Mucosa of descending colon (tissue), 3 donors: ENCODE results near the gene MAGIX. TPM values are rescaled to one million over a fixed set of nuclear protein-coding genes. Genes with fewer than 3 reads are reported as not detected.
"Not testable (repeated sequence)": the region's sequence is repeated elsewhere in the genome, so short reads cannot be mapped to it uniquely, and the experiment has no call there.

Experiments used
- ATAC-seq: fragments of 200-7000 bp; cut with Tn5 transposase; one replicate; pipeline ENCODE4 v1.9.1; 2020; ENCODE audit warnings: mild to moderate bottlenecking, moderate library complexity
- DNase-seq, 3 donors: peaks; one replicate each; pipeline ENCODE4 v3.0.0-alpha.2; 2020
- H3K36me3 ChIP-seq: fragments of 200-600 bp; one replicate; pipeline ENCODE4 v1.8.0; 2021; ENCODE audit warnings: low read depth, mild to moderate bottlenecking
- H3K4me1 ChIP-seq: fragments of 200-600 bp; one replicate; pipeline ENCODE4 v1.8.0; 2021; ENCODE audit warnings: low read depth, mild to moderate bottlenecking
- H3K4me3 ChIP-seq: fragments of 200-600 bp; one replicate; pipeline ENCODE4 v1.8.0; 2021; ENCODE audit warnings: mild to moderate bottlenecking
- H3K9me3 ChIP-seq: fragments of 200-600 bp; one replicate; pipeline ENCODE4 v1.8.0; 2021; ENCODE audit warnings: mild to moderate bottlenecking
- intact Hi-C, 2 donors: fragments of 100-400 bp; cut with DNase I in 1 of 2; cut with micrococcal nuclease in 1 of 2; formaldehyde crosslinking; loops; one replicate each; pipeline versions ENCODE4 v1.11.0 to v1.11.1; 2022; cut with DNase I, micrococcal nuclease
- total RNA-seq, 3 donors: library from RNA; stranded (reverse); fragmentation: NEBNext Ultra II Directional in 2 of 3; extraction: Animal tissue kit (Norgen Biotek cat#: 25700) in 2 of 3; gene quantifications; one replicate each; pipeline versions ENCODE4 v1.2.1 to v1.2.4, GENCODE V29; 2021 to 2023
- TF ChIP-seq, protein P1 (sequence below): fragments of 200-600 bp; IDR thresholded peaks from one replicate; pipeline ENCODE4 v1.8.0; 2022; ENCODE audit warnings: antibody characterized with exemption, mild to moderate bottlenecking
- donor health status: DM: no; HTN: no; CAD: no; lungs with moderate emphysema.
- donor health status: DM: no; HTN: no; CAD: no.
- donor health status: DM: no; HTN: yes; CAD: no.

MAGIX gene
- total RNA-seq, 3 donors from 2014 or later, result 9.5 to 16.8 (median 15.6) TPM

DNA sequence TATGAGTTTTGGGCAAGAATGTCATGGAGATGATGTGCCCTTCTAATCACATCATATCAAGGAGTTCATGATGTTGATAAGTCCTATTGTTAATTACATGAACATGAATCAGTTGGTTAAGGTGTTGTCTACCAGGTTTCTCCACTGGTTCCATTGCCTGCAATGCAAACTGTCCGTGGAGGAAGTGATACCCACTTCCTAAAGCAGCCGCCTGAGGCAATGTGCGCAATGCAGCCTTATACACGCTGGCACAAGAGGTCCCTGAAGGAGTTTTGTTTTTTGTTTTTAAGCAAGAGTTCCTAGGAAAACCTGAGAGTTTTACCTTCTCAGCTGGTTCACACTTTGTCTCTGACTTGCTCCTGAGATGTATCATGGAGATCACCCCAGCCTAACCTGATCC, 33.1 kb upstream of the MAGIX start:
- TF ChIP-seq, protein P1, sequence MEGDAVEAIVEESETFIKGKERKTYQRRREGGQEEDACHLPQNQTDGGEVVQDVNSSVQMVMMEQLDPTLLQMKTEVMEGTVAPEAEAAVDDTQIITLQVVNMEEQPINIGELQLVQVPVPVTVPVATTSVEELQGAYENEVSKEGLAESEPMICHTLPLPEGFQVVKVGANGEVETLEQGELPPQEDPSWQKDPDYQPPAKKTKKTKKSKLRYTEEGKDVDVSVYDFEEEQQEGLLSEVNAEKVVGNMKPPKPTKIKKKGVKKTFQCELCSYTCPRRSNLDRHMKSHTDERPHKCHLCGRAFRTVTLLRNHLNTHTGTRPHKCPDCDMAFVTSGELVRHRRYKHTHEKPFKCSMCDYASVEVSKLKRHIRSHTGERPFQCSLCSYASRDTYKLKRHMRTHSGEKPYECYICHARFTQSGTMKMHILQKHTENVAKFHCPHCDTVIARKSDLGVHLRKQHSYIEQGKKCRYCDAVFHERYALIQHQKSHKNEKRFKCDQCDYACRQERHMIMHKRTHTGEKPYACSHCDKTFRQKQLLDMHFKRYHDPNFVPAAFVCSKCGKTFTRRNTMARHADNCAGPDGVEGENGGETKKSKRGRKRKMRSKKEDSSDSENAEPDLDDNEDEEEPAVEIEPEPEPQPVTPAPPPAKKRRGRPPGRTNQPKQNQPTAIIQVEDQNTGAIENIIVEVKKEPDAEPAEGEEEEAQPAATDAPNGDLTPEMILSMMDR, result no peak
- intact Hi-C loops, result no loop called here
- no peaks in the 10 kb centered on the region for H3K36me3 ChIP-seq
- no peaks in the 10 kb centered on the region for H3K4me1 ChIP-seq
- DNase-seq, result no peak
- H3K4me3 ChIP-seq, result no peak overlapping the region
- H3K9me3 ChIP-seq, result no peaks in the 10 kb centered on the region
- ATAC-seq, result no peak

DNA sequence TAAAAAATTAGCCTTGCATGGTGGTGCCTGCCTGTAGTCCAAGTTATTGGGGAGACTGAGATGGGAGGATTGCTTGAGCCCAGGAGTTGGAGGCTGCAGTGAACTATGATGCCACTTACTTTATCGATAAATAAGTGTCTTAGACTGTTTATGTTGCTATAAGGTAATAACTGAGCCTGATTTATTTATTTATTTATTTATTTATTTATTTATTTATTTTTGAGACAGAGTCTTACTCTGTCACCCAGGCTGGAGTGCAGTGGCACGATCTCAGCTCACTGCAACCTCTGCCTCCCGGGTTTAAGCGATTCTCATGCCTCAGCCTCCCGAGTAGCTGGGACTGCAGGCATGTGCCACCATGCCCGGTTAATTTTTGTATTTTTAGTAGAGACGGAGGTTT, 30.3 kb upstream of the MAGIX start:
- intact Hi-C loops, ATAC-seq: not testable (repeated sequence)

DNA sequence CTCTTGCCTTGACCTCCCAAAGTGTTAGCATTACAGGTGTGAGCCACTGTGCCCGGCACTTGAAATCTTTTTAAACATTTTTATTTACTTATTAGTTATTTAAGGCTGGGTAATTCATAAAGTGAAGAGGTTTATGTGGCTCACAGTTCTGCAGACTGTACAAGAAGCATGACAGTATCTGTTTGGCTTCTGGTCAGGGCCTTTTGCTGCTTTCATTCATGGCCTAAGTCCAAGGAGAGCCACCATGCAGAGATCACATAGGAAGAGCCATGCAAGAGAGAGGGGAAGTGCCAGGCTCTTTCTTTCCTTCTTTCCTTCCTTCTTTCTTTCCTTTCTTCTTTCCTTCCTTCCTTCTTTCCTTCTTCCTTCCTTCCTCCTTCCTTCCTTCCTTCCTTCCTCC, 28.8 kb upstream of the MAGIX start:
- ATAC-seq, result no peak
- no peaks in the 10 kb centered on the region for H3K4me1 ChIP-seq
- H3K9me3 ChIP-seq, result no peaks in the 10 kb centered on the region
- no peak for DNase-seq
- H3K36me3 ChIP-seq, result no peaks in the 10 kb centered on the region
- intact Hi-C loops, result no loop called here
- H3K4me3 ChIP-seq, result no peak overlapping the region
- TF ChIP-seq, protein P1, result no peak

More for the DNA sequence above, 30.3 kb upstream of the MAGIX start:
- DNase-seq, H3K9me3 ChIP-seq, H3K36me3 ChIP-seq, H3K4me3 ChIP-seq, H3K4me1 ChIP-seq: not testable (repeated sequence)

DNA sequence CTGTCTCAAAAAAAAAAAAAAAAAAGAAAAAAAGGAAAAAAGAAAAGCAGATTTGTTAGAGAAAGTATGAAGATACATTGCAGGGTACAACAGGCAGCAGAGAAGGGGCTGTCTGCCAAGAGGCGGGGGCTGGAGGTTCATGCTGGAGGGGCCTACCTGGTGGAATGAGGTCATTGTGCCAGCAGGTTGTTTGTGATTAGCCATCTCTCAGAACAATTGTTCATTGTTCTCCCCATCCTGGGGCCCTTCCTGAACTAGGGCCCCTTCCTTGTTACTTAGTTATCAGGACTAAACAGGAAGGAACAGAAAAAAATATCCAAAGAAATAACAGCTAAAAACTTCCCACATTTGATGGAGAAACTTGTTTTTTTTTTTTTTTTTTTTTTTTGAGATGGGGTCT, 25.1 kb upstream of the MAGIX start:
- H3K4me3 ChIP-seq, result no peak overlapping the region
- intact Hi-C loops, result no loop called here
- no peaks in the 10 kb centered on the region for H3K4me1 ChIP-seq
- DNase-seq (no peak), ATAC-seq (no peak)
- TF ChIP-seq, protein P1, result no peak
- H3K9me3 ChIP-seq, result peaks cover 19% of the 10 kb centered on the region
- H3K36me3 ChIP-seq, result no peaks in the 10 kb centered on the region

DNA sequence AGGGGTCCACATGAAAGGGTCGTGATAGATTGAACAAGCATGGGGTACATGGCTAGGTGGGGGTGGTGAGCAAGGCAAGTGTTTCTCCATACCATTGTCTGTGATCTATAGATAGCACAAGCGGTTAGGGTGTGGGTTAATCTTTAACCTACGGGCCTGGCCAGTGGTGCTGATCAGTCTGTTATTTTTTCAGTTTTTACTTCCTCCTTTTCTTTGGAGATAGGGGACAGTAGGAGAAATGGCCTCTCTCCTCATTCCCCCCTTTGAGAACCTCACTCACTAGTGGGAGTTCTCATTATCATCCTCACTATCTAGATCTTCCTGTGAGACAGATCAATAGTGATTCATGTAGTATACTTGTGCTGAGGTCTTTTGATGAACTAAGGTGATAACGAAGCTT, 22.8 kb upstream of the MAGIX start:
- Histone ChIP-seq H3K36me3 (no peaks in the 10 kb centered on the region), H3K9me3 (peaks cover 19% of the 10 kb centered on the region), H3K4me1 (no peaks in the 10 kb centered on the region), H3K4me3 (no peak overlapping the region)
- TF ChIP-seq, protein P1, result no peak
- no peak for DNase-seq
- ATAC-seq, result no peak
- intact Hi-C loops, result no loop called here

DNA sequence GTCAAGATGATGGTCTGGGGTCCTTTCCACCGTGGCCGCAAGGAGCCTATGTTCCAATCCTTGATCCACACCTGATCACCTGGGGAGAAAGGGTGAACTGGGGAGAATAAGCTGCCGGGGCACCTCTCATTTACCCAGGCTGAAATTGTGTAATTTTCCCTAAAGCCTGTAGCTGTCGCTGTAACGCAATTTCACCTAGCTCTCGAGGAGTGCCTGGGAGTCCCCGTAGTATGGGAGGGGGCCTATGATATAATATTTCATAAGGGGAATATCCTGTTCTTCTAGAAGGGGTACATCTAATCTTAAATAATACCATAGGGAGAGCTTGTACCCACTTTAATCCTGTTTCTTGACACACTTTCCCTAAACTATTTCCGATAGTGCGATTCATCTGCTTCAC, 20.3 kb upstream of the MAGIX start:
- H3K4me3 ChIP-seq, ATAC-seq, H3K4me1 ChIP-seq, H3K36me3 ChIP-seq, intact Hi-C loops, DNase-seq: not testable (repeated sequence)
- H3K9me3 ChIP-seq, result peaks cover 19% of the 10 kb centered on the region

DNA sequence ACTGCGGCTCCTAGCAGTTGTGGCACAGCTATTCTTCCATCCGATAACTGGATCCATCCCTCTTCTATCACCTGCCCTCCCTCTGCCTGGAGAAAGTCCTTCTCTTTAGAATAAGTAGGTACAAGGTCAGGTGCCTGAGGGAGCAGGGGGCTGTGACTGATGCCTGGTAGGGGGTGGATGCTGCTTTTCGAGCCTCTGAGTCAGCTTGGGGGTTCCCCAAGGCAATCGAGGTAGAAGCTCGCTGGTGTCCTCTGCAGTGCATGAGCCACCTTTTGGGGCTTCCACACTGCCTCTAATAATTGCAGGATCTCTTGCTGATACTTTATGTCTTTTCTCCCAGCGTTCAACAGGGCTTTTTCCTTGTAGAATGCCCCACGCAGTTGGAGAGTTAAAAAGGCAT, 19.4 kb upstream of the MAGIX start:
- DNase-seq, ATAC-seq, H3K4me3 ChIP-seq, intact Hi-C loops, H3K36me3 ChIP-seq, H3K4me1 ChIP-seq: not testable (repeated sequence)
- peaks cover 19% of the 10 kb centered on the region for H3K9me3 ChIP-seq
